Choroid plexus epithelial cell (primary cell): Measurements from ENCODE around the gene TPST2.

Experiments
- DNase-seq: peaks from one replicate; pipeline ENCODE4 v3.0.0-alpha.2; 2010; ENCODE audit warnings: low read depth
- H3K4me3 ChIP-seq: 2 replicates; pipeline ENCODE4 v1.5.1; 2011; ENCODE audit warnings: low read depth, mild to moderate bottlenecking, control low read depth, low read length, moderate library complexity
- CTCF ChIP-seq: conservative IDR thresholded peaks from 2 replicates; pipeline ENCODE4 v1.5.1; 2011; ENCODE audit warnings: low read depth, mild to moderate bottlenecking, control low read depth, inconsistent platforms, low read length, moderate library complexity

TPST2 gene

GRCh38 chr22:26517429-26517828 is 72.5 kb downstream of the TPST2 start:
- DNase-seq = no peak
- no peak for TF ChIP-seq CTCF
- H3K4me3 ChIP-seq = no peak overlapping the region

- TF ChIP-seq CTCF = no peak
- H3K4me3 ChIP-seq = no peak overlapping the region
- no peak for DNase-seq
Observed at GRCh38 chr22:26516503-26516902, 73.4 kb downstream of the TPST2 start.

- TF ChIP-seq CTCF = no peak
- no peak for DNase-seq
- no peak overlapping the region for H3K4me3 ChIP-seq
Observed at GRCh38 chr22:26515931-26516330, 74.0 kb downstream of the TPST2 start.

- TF ChIP-seq CTCF = no peak
- no peak overlapping the region for H3K4me3 ChIP-seq
- DNase-seq = no peak
Observed at GRCh38 chr22:26514419-26515161, 75.3 kb downstream of the TPST2 start.

- no peak for TF ChIP-seq CTCF
- no peak for DNase-seq
- no peak overlapping the region for H3K4me3 ChIP-seq
Observed at GRCh38 chr22:26513838-26514237, 76.1 kb downstream of the TPST2 start.

- peak within 1 kb of the TSS; percentile 100 for H3K4me3 ChIP-seq
- TF ChIP-seq CTCF = no peak
- peak; percentile 91 for DNase-seq
Observed at GRCh38 chr22:26512149-26512793, 77.7 kb downstream of the TPST2 start, which contains the start of gene TFIP11. TSS of gene TFIP11 (minus strand) at chr22:26512473. CDS start at chr22:26510272, 2,201 bp downstream.

- DNase-seq = no peak
- TF ChIP-seq CTCF = no peak
- no peak overlapping the region for H3K4me3 ChIP-seq
Observed at GRCh38 chr22:26508148-26508547, 81.8 kb downstream of the TPST2 start.
